ENCODE data around the gene ARHGAP5.
"Not testable (repeated sequence)": the region's sequence is repeated elsewhere in the genome, so short reads cannot be mapped to it uniquely, and the experiment has no call there.

ARHGAP5 gene

DNA sequence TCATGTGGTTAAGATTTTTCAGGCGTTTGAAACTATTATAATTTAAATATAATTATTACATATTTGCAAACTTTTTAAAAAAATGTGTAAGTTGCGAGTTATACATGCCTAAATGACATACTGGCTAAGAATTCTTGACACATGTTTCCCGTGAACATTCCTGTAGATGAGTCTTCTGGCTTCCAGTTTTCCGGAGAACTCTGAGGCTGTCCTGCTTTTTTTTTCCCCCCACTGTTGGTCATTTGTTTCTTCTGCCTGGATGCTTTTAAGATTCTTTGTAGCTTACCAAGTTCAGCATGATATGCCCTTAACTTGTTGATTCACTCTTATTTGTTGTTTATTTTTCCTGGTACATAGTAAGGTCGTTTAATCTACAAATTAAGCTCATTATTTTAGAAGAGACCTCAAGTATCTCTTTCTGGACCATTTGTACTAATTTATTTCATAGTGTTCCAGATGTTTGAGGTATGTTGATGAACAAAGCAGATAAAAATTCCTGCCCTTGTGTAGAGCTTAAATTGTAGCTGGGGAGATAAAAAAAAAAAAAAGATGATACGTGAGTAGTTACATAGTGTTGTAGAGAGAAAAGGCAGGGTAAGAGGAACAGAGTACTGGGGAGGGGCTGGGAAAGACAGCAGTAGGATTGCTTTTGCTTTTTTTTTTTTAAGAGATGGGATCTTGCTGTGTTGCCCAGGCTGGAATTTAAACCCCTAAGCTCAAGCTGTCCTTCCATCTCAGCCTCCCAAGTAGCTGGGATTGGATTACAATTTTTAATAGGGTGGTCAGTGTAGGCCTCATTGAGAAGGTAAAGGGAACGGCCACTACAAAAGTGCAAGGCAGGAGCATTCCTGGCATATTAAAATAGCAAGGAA is 32.8 kb downstream of the ARHGAP5 start:
- no peak for DNase-seq (ENCODE audit: low read depth, low spot score)

DNA sequence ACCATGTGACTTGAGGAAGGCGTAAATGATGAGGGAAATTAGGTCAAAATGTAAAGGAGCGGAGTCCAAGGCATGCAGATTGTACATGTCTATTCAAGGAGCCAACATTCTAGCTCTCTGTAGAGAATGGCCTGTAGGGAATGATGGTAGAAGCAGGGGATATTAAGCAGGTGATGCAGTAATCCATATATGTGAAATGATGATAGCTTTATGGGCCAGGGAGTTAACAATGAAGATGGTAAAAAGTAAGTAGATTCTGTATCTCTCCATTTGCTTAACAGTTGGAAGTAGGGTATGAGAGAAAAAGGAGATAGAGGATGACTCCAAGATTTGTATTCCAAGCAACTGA is 33.4 kb downstream of the ARHGAP5 start:
- DNase-seq (ENCODE audit: low read depth, low spot score) = no peak

DNA sequence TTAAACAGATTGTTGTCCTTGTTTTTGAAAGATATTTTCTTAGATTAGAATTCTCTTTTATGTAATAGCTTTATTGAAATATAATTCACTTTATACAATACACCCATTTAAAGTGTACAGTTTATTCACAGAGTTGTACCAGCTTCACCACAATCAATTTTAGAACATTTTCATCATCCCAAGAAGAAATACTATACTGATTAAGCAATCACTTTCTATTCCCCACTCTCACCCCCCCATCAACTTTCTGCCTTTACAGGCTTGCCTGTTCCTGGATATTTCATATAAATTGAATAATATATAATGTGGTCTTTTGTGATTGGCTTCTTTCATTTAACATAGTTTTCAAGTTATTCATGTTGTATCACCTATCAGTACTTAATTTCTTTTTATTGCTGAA is 44.4 kb downstream of the ARHGAP5 start:
- no peak for DNase-seq (ENCODE audit: low read depth, low spot score)

DNA sequence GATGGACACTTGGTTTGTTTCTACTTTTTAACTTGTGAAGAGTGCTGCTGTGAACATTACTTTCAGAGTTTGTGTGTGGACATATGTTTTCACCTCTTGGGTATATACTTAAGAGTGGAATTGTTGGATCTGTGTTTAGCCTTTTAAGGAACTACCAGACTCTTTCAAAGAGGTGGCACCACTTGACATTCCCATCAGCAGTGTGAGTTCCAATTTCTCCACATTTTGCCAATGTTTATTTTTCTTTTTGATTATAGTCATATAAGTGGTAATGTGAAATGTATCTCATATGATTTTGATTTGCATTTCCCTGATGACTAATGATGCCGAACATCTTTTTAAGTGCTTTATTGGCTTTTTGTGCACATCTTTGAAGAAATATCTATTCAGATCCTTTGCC is 44.8 kb downstream of the ARHGAP5 start:
- DNase-seq (ENCODE audit: low read depth, low spot score) = no peak

DNA sequence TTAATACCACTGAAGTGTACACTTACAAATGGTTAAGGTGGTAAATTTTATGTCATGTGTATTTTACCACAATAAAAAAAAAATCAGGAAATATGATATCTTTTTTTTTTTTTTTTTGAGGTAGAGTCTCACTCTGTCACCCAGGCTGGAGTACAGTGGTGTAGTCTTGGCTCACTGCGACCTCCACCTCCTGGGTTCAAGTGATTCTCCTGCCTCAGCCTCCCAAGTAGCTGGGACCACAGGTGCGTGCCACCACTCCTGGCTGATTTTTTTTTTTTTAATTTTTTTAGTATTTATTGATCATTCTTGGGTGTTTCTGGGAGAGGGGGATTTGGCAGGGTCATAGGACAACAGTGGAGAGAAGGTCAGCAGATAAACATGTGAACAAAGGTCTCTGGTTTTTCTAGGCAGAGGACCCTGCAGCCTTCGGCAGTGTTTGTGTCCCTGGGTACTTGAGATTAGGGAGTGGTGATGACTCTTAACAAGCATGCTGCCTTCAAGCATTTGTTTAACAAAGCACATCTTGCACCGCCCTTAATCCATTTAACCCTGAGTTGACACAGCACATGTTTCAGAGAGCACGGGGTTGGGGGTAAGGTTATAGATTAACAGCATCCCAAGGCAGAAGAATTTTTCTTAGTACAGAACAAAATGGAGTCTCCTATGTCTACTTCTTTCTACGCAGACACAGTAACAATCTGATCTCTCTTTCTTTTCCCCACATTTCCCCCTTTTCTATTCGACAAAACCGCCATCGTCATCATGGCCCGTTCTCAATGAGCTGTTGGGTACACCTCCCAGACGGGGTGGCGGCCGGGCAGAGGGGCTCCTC is 50.0 kb downstream of the ARHGAP5 start:
- not testable (repeated sequence) for DNase-seq (ENCODE audit: low read depth, low spot score)

DNA sequence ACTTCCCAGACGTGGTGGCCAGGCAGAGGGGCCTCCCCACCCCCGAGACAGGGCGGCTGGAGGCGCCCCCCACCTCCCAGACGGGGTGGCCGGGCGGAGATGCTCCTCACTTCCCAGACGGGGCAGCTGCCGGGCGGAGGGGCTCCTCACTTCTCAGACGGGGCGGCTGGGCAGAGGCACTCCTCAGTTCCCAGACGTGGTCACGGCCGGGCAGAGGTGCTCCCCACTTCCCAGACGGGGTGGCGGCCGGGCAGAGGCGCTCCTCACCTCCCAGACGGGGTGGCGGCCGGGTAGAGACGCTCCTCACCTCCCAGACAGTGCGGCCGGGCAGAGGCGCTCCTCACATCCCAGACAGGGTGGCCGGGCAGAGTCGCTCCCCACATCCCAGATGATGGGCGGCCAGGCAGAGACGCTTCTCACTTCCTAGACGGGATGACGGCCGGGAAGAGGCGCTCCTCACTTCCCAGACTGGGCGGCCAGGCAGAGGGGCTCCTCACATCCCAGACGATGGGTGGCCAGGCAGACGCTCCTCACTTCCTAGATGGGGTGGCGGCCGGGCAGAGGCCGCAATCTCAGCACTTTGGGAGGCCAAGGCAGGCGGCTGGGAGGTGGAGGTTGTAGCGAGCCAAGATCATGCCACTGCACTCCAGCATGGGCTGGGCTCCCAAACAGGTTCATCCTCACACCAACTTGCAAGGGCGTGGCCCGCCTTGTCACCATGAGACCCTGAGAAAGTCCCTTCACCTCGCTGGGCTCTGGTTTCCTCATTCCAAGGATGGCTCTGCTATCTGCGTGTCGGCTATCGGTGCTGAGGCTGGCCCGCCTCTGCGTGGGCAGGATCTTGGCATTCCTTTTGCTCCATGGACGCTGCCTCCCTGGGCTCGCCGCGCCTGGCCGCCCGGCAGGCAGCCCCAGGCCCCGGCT is 50.9 kb downstream of the ARHGAP5 start:
- DNase-seq (ENCODE audit: low read depth, low spot score) = not testable (repeated sequence)

DNA sequence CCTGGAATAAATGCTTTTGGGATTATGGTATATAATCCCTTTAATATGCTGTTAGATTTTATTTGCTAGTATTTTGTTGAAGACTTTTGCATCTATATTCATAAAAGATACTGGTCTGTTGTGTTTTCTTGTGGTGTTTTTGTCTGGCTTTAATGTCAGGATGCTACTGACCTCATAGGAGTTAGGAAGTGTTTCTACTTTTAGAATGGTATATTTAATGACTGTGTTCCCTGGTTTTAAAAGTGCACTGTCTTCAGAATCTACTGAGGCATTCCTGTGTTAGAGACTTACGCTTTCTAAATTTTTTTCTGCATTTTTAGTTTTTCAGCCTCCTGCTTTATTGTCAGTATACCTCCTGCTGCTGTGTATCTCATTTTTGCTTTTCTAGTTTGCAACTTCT is 51.6 kb downstream of the ARHGAP5 start:
- DNase-seq (ENCODE audit: low read depth, low spot score) = no peak

DNA sequence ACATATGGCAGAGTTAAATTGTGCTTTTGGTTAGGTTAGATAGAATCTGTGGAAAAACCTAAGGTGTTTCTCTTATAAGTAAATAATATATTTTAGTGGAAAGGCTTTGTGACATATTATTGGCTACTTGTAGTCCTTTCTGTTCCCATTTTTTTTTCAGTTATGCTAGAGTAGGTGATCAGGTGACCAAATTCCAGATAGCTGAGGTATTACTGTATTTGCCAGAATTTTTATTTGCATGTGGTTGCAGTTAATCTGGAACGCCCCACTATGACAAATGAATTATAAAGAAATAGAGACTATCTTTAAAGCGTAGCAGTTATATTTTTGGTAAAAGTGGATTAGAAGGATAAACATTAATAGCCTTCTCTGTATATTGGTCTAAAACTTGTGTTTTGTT is 52.0 kb downstream of the ARHGAP5 start:
- DNase-seq (ENCODE audit: low read depth, low spot score) = no peak

DNA sequence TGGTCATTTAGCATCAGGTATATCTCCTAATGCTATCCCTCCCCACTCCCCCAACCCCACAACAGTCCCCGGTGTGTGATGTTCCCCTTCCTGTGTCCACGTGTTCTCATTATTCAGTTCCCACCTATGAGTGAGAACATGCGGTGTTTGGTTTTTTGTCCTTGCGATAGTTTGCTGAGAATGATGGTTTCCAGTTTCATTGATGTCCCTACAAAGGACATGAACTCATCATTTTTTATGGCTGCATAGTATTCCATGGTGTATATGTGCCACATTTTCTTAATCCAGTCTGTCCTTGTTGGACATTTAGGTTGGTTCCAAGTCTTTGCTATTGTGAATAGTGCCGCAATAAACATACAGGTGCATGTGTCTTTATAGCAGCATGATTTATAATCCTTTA is 54.6 kb downstream of the ARHGAP5 start:
- not testable (repeated sequence) for DNase-seq (ENCODE audit: low read depth, low spot score)

DNA sequence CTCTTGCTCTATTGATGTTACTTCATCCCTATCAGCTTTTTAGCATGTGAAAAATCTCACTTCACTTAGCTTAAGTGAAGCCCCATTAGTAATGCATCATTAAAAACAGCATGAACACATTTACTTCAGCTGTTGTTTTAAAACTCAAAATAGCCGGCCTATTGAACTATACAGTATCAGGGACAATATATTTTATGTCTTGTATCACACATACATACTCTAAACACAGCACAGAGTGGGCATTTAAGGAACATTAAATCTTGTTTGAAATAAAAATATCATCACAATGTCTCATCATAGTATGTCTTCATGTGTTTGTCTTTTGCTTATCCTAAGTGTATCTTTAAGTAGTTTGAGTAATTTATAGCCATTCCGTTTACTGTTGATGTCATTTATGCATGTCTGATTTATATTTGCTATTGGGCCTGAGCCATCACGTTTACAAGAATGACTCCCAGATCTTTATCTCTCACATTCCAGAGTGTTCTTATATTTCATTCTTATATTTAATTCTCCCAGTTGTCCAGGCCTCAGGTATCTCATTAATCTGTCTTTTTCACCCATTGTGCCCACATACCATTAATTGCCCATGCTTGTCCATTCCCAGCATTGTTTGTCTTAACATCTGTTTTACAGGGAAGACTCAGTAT is 57.5 kb downstream of the ARHGAP5 start:
- no peak for DNase-seq (ENCODE audit: low read depth, low spot score)

DNA sequence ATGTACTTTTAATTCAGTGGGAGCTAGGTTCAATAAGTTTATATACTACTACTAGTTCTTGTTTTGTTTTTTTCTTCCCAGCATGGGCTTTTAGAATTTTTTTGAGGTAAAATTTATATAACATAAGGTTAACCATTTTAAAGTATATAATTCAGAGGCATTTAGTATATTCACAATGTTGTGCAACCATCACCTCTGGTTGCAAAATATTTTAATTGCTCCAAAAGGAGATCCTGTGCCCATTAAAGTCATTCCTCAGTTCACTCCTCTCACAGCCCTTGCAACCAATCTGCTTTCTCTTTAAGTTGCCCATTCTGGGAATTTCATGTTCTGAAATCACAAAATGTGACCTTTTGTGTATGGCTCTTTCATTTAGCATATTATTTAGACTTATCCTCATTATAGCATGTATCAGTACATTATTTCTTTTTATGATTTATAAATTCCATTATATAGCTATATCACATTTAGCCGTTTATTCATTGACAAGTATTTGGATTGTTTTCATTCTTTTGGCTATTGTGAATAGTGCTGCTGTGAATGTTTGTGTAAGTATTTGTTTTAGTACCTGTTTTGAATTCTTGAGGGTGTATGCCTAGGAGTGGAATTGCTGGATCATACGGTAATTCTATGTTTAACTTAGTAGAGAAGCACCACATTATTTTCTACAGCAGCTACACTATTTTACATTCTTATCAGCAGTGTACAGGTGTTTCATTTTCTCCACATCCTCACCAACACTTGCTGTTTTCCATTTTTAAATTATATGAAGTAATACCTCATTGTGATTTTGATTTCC is 59.1 kb downstream of the ARHGAP5 start:
- DNase-seq (ENCODE audit: low read depth, low spot score) = no peak

DNA sequence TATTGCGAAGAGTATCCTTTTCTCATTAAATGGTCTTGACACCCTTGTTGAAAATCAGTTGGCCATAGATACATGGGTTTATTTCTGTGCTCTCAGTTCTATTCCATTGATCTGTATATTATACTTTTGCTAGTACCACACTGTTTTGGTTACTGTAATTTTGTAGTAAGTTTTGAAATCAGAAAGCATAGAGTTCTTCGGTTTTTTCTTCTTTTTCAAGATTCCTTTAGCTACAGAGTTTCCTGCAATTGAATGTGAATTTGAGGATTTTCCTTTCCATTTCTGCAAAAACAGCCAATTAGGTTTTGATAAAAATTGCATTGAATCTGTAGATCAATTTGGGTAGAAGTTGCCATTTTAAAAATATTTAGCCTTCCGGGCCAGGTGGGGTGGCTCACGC is 60.2 kb downstream of the ARHGAP5 start:
- no peak for DNase-seq (ENCODE audit: low read depth, low spot score)

DNA sequence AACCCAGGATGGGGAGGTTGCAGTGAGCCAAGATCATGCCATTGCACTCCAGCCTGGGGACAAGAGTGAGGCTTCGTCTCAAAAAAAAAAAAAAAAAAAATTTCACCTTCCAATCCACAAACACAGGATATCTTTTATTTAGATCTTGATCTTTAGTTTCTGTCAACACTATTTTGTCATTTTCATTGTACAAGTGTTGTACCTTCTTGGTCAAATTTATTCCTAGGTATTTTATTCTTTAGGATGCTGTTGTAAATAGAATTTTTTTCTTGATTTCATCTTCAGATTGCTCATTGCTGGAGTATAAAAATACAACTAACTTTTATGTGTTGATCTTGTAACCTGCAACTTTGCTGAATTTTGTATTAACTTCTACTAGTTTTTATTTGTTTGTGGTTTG is 60.8 kb downstream of the ARHGAP5 start:
- no peak for DNase-seq (ENCODE audit: low read depth, low spot score)

DNA sequence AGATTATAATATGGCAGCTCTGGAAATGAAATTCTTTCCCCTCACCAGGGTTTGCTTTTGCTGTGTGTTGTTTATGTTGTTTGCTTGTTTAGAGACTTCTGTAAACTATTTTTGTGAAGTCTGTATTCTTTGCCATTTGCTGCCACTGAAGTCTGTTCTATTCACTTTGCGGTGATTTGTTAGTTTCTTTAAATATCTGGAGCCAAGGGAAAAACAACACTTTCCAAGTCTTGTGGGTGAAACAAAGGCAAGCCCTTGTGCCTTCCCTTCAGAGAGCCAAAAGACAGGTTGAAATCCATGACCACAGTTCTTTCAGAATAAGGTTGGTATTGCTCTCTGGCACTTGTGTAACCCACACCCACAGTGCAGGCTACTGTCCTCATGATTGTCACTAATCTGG is 65.2 kb downstream of the ARHGAP5 start:
- no peak for DNase-seq (ENCODE audit: low read depth, low spot score)

DNA sequence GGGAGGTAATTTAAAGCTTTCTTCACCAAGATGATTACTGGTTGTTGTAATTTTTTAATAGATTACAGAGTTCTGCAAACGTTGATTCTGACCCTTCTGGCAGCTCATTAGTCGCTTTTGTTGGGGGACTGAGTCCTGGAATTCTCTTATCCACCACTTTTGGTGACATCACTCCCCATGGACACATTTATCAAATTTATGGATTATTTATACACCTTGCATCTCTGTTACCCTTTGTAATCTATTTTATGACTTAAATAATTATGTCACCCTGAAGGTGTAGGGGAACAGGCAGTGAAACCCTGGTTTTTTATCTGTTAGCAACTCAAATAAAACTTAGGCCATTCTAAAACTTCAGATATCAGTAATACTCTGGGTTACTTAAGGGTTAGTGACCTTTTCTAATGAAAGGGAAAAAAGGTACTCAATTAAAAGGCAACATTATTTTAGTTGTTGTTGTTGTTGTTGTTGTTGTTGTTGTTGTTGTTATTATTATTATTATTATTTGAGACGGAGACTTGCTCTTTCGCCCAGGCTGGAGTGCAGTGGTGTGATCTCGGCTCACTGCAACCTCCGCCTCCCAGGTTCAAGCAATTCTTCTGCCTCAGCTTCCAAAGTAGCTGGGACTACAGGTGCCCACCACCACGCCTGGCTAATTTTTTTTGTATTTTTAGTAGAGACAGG is 65.8 kb downstream of the ARHGAP5 start:
- no peak for DNase-seq (ENCODE audit: low read depth, low spot score)

DNA sequence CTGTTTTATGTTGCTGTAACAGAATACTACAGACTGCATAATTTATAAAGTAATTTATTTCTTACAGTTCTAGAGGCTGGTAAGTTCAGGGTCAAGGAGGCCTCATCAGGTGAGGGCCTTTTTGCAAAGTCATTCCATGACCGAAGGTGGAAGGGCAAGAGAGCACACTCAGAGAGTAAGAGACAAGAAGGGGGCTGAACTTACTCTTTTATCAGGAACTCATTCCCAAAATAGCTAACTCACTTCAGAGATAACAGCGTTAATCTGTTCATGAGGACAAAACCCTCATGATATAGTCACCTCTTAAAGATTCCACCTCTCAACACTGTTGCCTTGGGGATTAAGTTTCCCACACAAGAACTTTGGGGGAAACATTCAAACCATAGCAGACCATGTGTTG is 73.3 kb downstream of the ARHGAP5 start:
- no peak for DNase-seq (ENCODE audit: low read depth, low spot score)

DNA sequence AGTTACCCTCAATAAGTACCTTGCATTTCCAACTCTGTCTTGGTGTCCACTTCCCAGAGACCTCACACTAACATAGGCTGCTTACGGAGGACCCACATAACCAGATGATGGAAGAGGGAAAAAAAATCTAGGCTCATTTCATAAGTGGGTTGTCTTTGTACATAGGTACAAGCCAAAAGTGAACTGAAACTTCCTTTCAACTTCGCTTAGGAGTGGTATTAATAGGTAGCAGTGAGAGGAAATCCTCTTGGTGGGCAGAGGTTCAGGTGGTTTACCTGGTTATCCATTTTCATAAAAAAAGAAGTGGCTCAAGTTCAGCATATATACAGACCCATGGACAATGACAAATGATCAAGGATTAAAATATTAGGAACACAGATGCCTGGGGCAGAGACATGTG is 88.9 kb downstream of the ARHGAP5 start:
- no peak for DNase-seq (ENCODE audit: low read depth, low spot score)

DNA sequence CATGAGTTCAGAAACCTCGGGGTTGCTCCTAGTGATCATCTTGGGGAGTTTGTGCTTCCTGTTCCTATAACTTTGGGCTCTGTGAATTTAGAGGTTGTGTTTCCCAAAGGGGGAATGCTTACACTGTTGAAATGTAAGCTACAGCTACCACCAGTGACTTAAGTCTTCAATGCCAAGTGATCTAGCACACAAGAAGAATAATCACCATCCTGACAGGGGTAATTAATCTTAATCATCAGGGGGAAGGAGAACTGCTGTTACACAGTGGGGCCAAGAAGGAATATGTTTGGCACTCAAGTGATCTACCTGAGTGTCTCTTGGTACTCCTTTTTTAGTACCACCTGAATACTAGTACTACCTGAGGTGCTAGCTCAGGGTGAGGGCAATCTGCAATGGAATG is 89.8 kb downstream of the ARHGAP5 start:
- DNase-seq (ENCODE audit: low read depth, low spot score) = no peak

DNA sequence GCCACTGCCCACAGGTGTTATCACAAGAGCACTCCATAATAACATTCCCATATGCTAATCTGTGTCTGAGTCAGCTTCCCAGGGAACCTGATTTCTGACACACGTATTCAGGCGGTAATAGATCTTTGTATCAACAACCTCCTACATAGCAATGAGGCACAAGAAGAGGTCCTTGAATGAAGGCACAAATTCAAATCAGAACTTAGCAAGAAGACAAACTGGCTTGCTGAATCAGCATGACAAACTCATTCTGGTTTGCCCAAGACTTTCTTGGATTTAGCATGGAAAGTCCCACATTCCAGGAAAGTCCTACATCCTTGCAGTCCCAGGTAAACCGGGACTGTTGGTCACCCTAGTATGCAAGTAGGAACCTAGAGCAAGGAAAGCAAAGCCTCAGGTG is 90.8 kb downstream of the ARHGAP5 start:
- DNase-seq (ENCODE audit: low read depth, low spot score) = no peak

DNA sequence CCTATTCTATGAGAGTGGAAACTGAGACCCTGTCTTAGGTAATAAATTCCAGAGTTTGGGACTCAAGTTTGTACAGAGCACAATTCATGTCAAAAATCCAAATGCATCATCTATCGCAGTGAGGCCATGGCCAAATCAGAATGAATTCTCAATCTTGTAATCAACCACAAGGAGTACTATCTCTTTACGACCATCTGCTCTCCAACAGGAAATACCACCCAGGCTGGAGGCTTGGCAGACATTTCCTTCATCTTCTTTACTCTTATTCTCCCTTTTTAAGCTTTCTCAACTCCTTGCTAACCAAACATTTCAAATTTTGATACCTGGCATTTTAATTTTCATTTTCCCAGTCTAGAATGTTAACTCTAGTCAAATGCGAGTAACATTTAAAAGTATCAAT is 92.1 kb downstream of the ARHGAP5 start:
- DNase-seq (ENCODE audit: low read depth, low spot score) = no peak

Data from ELF-1 (cell line).